Gastroesophageal sphincter (tissue), 4 donors: Measurements from ENCODE around the gene BROX. TPM values are rescaled to one million over a fixed set of nuclear protein-coding genes. Genes with fewer than 3 reads are reported as not detected.

Experiments
- ATAC-seq: fragments of 150-250 bp; one replicate; pipeline ENCODE4 v1.9.1; 2016; ENCODE audit warnings: mild to moderate bottlenecking, moderate library complexity
- H3K27ac ChIP-seq, 4 donors: fragments of 200-600 bp; sonication (generic) in 3 of 4; 1 replicate in 3 of 4; 2 replicates in 1 of 4; pipeline ENCODE4 v1.5.1; 2016 to 2019
- H3K27me3 ChIP-seq: fragments of 200-600 bp; sonication (generic); one replicate; pipeline ENCODE4 v1.5.1; 2019
- H3K36me3 ChIP-seq, 2 donors: fragments of 200-600 bp; sonication (generic); one replicate each; pipeline ENCODE4 v1.5.1; 2019; ENCODE audit warnings: control low read depth in 1 of 2
- H3K4me1 ChIP-seq, 3 donors: fragments of 200-600 bp; sonication (generic); 1 replicate in 2 of 3; 2 replicates in 1 of 3; pipeline ENCODE4 v1.5.1; 2016 to 2019; ENCODE audit warnings: control low read depth in 2 of 3
- H3K4me3 ChIP-seq, 2 donors: fragments of 200-600 bp; sonication (generic); one replicate each; pipeline ENCODE4 v1.5.1; 2019; ENCODE audit warnings: mild to moderate bottlenecking in 1 of 2, moderate library complexity in 1 of 2
- H3K9me3 ChIP-seq, 3 donors: fragments of 200-600 bp; sonication (generic); one replicate each; pipeline ENCODE4 v1.5.1; 2017 to 2019; ENCODE audit warnings: control low read depth in 2 of 3
- CTCF ChIP-seq, 4 experiments: fragments of 200-600 bp in 2 of 4; fragments of 450-650 bp in 2 of 4; sonication (generic) in 1 of 4; IDR thresholded peaks; one replicate each; pipeline ENCODE4 v1.5.1; 2017 to 2019; ENCODE audit warnings: antibody characterized with exemption in 4 of 4, mild to moderate bottlenecking in 2 of 4, moderate library complexity in 2 of 4
- EP300 ChIP-seq: sonication (generic); formaldehyde crosslinking; IDR thresholded peaks from one replicate; pipeline ENCODE4 v1.6.1; 2017; ENCODE audit warnings: antibody characterized with exemption, mild to moderate bottlenecking
- POLR2A ChIP-seq, 2 donors: fragments of 450-650 bp; IDR thresholded peaks; one replicate each; pipeline ENCODE4 v1.6.1; 2017; ENCODE audit warnings: antibody characterized with exemption in 2 of 2, mild to moderate bottlenecking in 2 of 2, moderate library complexity in 1 of 2
- POLR2AphosphoS5 ChIP-seq: sonication (generic); formaldehyde crosslinking; IDR thresholded peaks from one replicate; pipeline ENCODE4 v1.6.1; 2017; ENCODE audit warnings: antibody characterized with exemption
- WGBS, 2 donors: methylation state at CpG; one replicate each; pipeline ENCODE4 v1.1.5; 2018; ENCODE audit warnings: low coverage in 1 of 2; 5-methylcytosine and 5-hydroxymethylcytosine counted together
- total RNA-seq, 4 donors: library from RNA; depleted of rRNA; stranded (reverse); fragments of >200 nt; gene quantifications; one replicate each; pipeline ENCODE4 v1.1.0, GENCODE V29; 2016

BROX gene
- total RNA-seq, 4 donors from 2014 or later = 41.3 to 111 (median 63.2) TPM

GRCh38 chr1:222783051-222783450, 70.7 kb downstream of the BROX start:
- H3K27me3 ChIP-seq = no peaks in the 10 kb centered on the region
- no peak for ATAC-seq
- no peak overlapping the region for H3K27ac ChIP-seq
- no peaks in the 10 kb centered on the region for H3K9me3 ChIP-seq
- no peaks in the 10 kb centered on the region for H3K4me1 ChIP-seq
- no peaks in the 10 kb centered on the region for H3K36me3 ChIP-seq
- no peak overlapping the region for H3K4me3 ChIP-seq
- TF ChIP-seq CTCF (IDR thresholded peaks at IDR 0.05) (no peak), POLR2A (IDR thresholded peaks at IDR 0.05) (no peak), EP300 (no peak), POLR2AphosphoS5 (no peak)

GRCh38 chr1:222784371-222784770, 72.0 kb downstream of the BROX start:
- TF ChIP-seq POLR2AphosphoS5 (no peak), CTCF (IDR thresholded peaks at IDR 0.05) (no peak), POLR2A (IDR thresholded peaks at IDR 0.05) (no peak), EP300 (no peak)
- H3K27ac ChIP-seq = no peak overlapping the region
- H3K9me3 ChIP-seq = no peaks in the 10 kb centered on the region
- 33 to 48% methylated on average over 2 to 3 of the region's 3 CpGs for WGBS, 2 donors
- ATAC-seq = no peak
- H3K4me1 ChIP-seq = no peaks in the 10 kb centered on the region
- no peak overlapping the region for H3K4me3 ChIP-seq
- no peaks in the 10 kb centered on the region for H3K27me3 ChIP-seq
- no peaks in the 10 kb centered on the region for H3K36me3 ChIP-seq

Other genes with a start within 250 kb of the BROX start
- gene HHIPL2, start 164.5 kb upstream of the BROX start, total RNA-seq = not detected
- 1 to 10 TPM; 2.2 to 4.8 (median 3.7) TPM for gene TAF1A, start 122.6 kb upstream of the BROX start, total RNA-seq
- 10 to 100 TPM; 39.4 to 71.0 (median 48.4) TPM for gene MIA3, start 94.5 kb upstream of the BROX start, total RNA-seq
- 100 to 1,000 TPM in 3 of 4 donors, 10 to 100 TPM in 1; 79.3 to 119 (median 108) TPM for gene AIDA, start 73 bp upstream of the BROX start, total RNA-seq
- under 1 TPM in 1 of 4 donors, not detected in 3; 0.73 TPM for gene FAM177B, start 24.6 kb downstream of the BROX start, total RNA-seq
- 10 to 100 TPM in 3 of 4 donors, 1 to 10 TPM in 1; 6.5 to 24.7 (median 15.4) TPM for gene DISP1, start 102.5 kb downstream of the BROX start, total RNA-seq